Measurements from ENCODE around the gene HYKK.

GRCh38 chr15:78492872-78493271, 14.5 kb upstream of the HYKK start:
- TF ChIP-seq CTCF (IDR thresholded peaks at IDR 0.05) (no peak), EP300 (IDR thresholded peaks at IDR 0.05) (no peak), POLR2A (IDR thresholded peaks at IDR 0.05) (no peak)
